Glomerular visceral epithelial cell (primary cell): ENCODE data around the gene FREY1.

ENCODE experiments used
- DNase-seq: peaks from one replicate; pipeline ENCODE4 v3.0.0-alpha.2; 2016; ENCODE audit errors: extremely low spot score

Gene FREY1

DNA sequence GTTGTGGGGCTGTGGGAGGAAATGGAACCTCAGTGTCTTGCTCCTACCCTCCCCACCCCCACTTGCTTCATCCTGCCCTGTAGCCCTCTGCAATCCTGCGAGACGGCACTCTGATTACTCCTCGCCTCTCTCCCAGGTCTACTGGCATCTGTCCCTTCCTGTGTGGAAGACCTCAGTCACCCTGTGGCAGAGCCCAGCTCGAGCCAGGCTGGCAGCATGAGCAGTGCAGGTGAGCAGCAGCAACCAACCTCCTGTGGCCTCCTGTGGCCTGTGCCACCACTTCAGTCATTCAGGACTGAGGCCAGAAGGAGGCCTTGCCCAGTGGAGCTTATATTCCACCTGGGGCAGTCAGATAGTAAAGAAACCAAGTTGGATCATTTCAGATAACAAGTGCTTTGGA, 36.4 kb downstream of the FREY1 start:
- no peak for DNase-seq

DNA sequence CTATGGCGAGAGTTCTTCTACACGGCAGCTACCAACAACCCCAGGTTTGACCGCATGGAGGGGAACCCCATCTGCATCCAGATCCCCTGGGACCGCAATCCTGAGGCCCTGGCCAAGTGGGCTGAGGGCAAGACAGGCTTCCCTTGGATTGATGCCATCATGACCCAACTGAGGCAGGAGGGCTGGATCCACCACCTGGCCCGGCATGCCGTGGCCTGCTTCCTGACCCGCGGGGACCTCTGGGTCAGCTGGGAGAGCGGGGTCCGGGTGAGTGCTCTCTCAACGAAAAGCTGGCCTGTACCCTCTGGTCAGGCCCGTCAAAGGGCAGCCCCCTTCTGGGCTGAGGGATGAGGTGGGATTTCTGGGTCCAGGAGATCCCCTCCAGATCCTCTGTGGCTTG, 37.5 kb downstream of the FREY1 start:
- DNase-seq = no peak

DNA sequence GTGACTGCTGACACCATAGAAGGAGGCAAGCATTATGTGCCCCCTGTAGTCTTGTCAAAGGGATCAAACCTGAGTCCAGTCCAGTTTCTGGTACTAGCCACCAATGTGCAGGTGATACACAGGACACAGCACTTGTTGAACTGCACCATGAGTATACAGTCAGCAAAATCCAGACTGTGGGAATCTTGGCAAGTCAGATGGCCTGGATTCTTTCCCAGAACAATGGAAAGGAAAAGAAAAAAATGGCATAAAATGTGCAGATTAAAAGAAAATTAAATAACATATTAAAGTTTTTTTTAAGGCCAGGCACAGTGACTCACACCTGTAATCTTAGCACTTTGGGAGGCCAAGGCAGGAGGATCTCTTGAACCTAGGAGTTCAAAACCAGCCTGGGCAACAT, 43.0 kb downstream of the FREY1 start:
- no peak for DNase-seq

- no peak for DNase-seq
Measured at GRCh38 chr11:45860764-45861510, 46.1 kb downstream of the FREY1 start.

GRCh38 chr11:45860348-45860747, 46.7 kb downstream of the FREY1 start:
- no peak for DNase-seq

DNA sequence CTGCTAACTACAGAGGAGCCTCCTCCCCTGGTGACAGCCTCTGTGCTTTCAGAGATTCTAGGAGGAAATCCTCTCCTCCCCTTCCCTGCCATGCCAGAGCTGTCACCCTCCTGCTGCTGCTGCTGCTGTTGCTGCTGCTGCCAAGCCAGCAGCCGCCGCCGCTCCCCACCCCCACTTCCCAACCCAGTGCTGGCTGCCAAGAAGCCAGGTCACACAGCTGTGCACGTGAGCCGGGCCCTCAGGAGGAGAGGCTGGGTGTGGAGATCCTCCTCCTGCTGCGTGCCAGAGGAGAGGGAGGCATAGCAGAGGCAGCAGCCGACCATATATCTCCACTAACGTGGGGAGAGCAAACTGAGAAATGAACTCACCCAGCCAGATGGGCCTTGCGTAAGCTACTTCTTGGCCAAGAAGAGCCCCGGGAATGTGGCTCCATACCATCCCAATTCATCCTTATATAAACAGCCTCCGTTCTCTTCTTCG, 47.4 kb downstream of the FREY1 start:
- peak; percentile 91 for DNase-seq

- no peak for DNase-seq
Measured at GRCh38 chr11:45858751-45859398, 48.2 kb downstream of the FREY1 start.

- peak; percentile 95 for DNase-seq
Measured at GRCh38 chr11:45857961-45858474, 49.1 kb downstream of the FREY1 start.
